HEK293T (cell line): ENCODE data around the gene PTPRA.

Experiments used
- ELF4 ChIP-seq: fragments of 450-650 bp; IDR thresholded peaks from 2 replicates; pipeline ENCODE4 v1.6.1; 2017; ENCODE audit warnings: antibody characterized with exemption
- NFRKB ChIP-seq: fragments of 450-650 bp; IDR thresholded peaks from 2 replicates; pipeline ENCODE4 v1.6.1; 2016; ENCODE audit warnings: mild to moderate bottlenecking, moderate library complexity
- SUZ12 ChIP-seq: fragments of 450-650 bp; IDR thresholded peaks from 2 replicates; pipeline ENCODE4 v1.6.1; 2016; ENCODE audit warnings: mild to moderate bottlenecking
- ZNF384 ChIP-seq: fragments of 450-650 bp; IDR thresholded peaks from 2 replicates; pipeline ENCODE4 v1.6.1; 2016

- TF ChIP-seq ELF4 (peak; percentile 70), NFRKB (no peak), ZNF384 (no peak), SUZ12 (no peak)
Observed at GRCh38 chr20:2873010-2873746, at the start of gene PTPRA.
